Stomach (tissue), 4 donors: ENCODE measurements around the gene THSD4.

ENCODE experiments used
- POLR2A ChIP-seq, 4 donors: fragments of 450-650 bp; IDR thresholded peaks; one replicate each; pipeline ENCODE4 v1.6.1; 2016; ENCODE audit warnings: antibody characterized with exemption in 4 of 4, control low read depth in 2 of 4, mild to moderate bottlenecking in 1 of 4, moderate library complexity in 1 of 4
- POLR2AphosphoS5 ChIP-seq, 3 donors: sonication (generic); formaldehyde crosslinking; IDR thresholded peaks; one replicate each; pipeline ENCODE4 v1.6.1; 2016; ENCODE audit warnings: antibody characterized with exemption in 3 of 3

DNA sequence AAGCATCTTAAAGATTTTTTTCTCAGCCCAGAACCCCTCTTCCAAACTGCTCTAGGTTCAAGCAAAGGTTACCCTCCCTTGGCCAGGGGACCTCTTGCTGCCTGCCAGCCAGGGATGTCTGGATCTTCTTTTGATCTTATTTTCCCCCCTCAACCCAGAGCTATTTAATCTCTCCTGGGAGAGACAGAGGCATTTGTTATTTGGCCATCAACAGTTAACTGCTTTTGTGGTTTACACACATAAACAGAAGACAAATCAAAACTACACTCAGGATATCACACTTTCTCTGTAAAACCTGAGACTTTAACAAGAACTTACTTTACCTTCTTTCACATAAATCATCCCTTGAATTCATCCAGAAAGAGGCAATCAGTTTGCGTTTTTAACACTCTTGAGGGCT is 272.5 kb downstream of the THSD4 start:
- TF ChIP-seq POLR2AphosphoS5 (IDR thresholded peaks at IDR 0.05): no peak
- TF ChIP-seq POLR2A (IDR thresholded peaks at IDR 0.05): no peak
